ENCODE results near the gene CD300H. TPM values are rescaled to one million over a fixed set of nuclear protein-coding genes. Genes with fewer than 3 reads are reported as not detected.

CD300H gene
- total and polyA plus RNA-seq, 8 donors, result 0.32 to 0.76 (median 0.64) TPM; not detected in 5

DNA sequence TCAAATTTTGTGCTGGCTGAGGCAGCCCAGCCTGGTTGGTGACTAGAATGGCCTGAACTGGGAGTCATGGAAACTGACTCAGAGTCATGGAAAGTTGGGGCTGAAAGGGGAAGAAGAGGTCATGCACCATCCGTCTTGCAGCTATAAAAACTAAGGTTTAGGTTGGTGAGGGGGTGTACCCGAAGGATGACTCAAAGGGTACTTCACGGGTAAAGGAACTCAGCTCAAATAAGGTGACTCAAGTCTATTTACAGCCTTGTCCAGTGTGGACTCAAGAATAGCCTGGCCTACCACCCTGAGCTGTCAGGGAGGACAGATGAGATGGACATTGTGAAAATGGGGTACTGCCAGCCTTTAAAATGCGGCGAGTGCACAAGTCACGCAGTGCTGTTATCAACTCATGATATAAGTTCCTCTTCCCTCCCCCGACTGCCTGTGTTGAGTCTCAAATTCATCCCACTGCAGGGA, 54.7 kb downstream of the CD300H start:
- peaks cover 0 to 16% of the 10 kb centered on the region in 2 donors for H3K4me1 ChIP-seq
- no peak for DNase-seq
- peaks cover 0 to 17% of the 10 kb centered on the region in 2 donors for H3K27me3 ChIP-seq
- H3K4me3 ChIP-seq, result no peak overlapping the region
- intact Hi-C loops (cut with DNase I), result no loop called here
- no peak for TF ChIP-seq CTCF (IDR thresholded peaks at IDR 0.05)
- no peaks in the 10 kb centered on the region for H3K36me3 ChIP-seq
- peak; percentile 77 for ATAC-seq
- no peaks in the 10 kb centered on the region for H3K9me3 ChIP-seq
- peak overlapping the region; percentile 31 to 70 for H3K27ac ChIP-seq

DNA sequence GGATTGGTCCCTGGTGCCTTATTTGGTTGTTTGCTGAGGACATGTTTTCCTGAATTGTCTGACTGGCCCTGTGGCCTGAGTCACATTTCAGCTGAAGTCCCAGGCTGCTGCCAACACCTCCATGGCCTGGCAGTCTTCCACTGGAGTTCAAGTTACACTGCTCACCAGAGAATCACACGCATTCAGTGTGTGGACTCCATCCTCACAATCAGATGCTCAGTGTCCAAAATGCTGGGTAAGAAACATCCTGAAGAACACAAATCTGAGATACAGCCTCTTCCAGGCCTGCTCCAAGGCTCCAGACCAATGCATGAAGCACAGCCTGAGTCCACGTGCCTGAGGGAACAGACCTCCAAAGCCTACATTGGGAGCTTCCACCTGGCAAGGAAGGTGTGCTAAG, 55.3 kb downstream of the CD300H start:
- ATAC-seq (peak; percentile 20), DNase-seq (no peak)
- Histone ChIP-seq H3K4me1 (peaks cover 0 to 16% of the 10 kb centered on the region in 2 donors), H3K27ac (peak overlapping the region; percentile 31 to 70), H3K27me3 (peaks cover 0 to 16% of the 10 kb centered on the region in 2 donors), H3K36me3 (no peaks in the 10 kb centered on the region), H3K9me3 (no peaks in the 10 kb centered on the region), H3K4me3 (no peak overlapping the region)
- intact Hi-C loops (cut with DNase I), result no loop called here
- TF ChIP-seq CTCF (IDR thresholded peaks at IDR 0.05), result no peak

Other genes starting within 250 kb of the CD300H start
- gene KIF19, start 241.3 kb downstream of the CD300H start, total RNA-seq, result 1 to 10 TPM in 1 of 2 donors, not detected in 1; 1.5 TPM
- 1 to 10 TPM in 5 of 6 donors, under 1 TPM in 1; 0.61 to 2.6 (median 1.5) TPM for gene KIF19, start 241.3 kb downstream of the CD300H start, polyA plus RNA-seq (ENCODE audit: insufficient read length in 6 of 6)
- not detected for gene BTBD17, start 205.6 kb downstream of the CD300H start, total RNA-seq
- 1 to 10 TPM in 4 of 6 donors, under 1 TPM in 2; 0.60 to 1.2 (median 1.0) TPM for gene BTBD17, start 205.6 kb downstream of the CD300H start, polyA plus RNA-seq (ENCODE audit: insufficient read length in 6 of 6)
- gene GPR142, start 200.0 kb downstream of the CD300H start, total RNA-seq, result not detected
- under 1 TPM in 2 of 6 donors, not detected in 4; 0.08 TPM for gene GPR142, start 200.0 kb downstream of the CD300H start, polyA plus RNA-seq (ENCODE audit: insufficient read length in 6 of 6)
- 100 to 1,000 TPM in 1 of 2 donors, 10 to 100 TPM in 1; 47.8 to 107 TPM for gene GPRC5C, start 135.4 kb downstream of the CD300H start, total RNA-seq
- gene GPRC5C, start 135.4 kb downstream of the CD300H start, polyA plus RNA-seq (ENCODE audit: insufficient read length in 6 of 6), result 10 to 100 TPM; 47.3 to 69.5 (median 54.1) TPM
- gene CD300A, start 100.9 kb downstream of the CD300H start, total RNA-seq, result 10 to 100 TPM in 1 of 2 donors, 1 to 10 TPM in 1; 9.1 to 35.5 TPM
- 1 to 10 TPM; 1.6 to 3.6 (median 2.1) TPM for gene CD300A, start 100.9 kb downstream of the CD300H start, polyA plus RNA-seq (ENCODE audit: insufficient read length in 6 of 6)
- gene CD300LB, start 36.0 kb downstream of the CD300H start, total RNA-seq, result 1 to 10 TPM in 1 of 2 donors, under 1 TPM in 1; 0.58 to 1.6 TPM
- gene CD300LB, start 36.0 kb downstream of the CD300H start, polyA plus RNA-seq (ENCODE audit: insufficient read length in 6 of 6), result under 1 TPM; 0.13 to 0.44 (median 0.23) TPM
- 10 to 100 TPM in 1 of 2 donors, 1 to 10 TPM in 1; 6.6 to 11.0 TPM for gene CD300C, start 21.4 kb downstream of the CD300H start, total RNA-seq
- gene CD300C, start 21.4 kb downstream of the CD300H start, polyA plus RNA-seq (ENCODE audit: insufficient read length in 6 of 6), result under 1 TPM; 0.40 to 0.61 (median 0.53) TPM
- under 1 TPM in 1 of 2 donors, not detected in 1; 0.29 TPM for gene CD300LD, start 24.8 kb upstream of the CD300H start, total RNA-seq
- gene CD300LD, start 24.8 kb upstream of the CD300H start, polyA plus RNA-seq (ENCODE audit: insufficient read length in 6 of 6), result not detected
- gene CD300E, start 56.2 kb upstream of the CD300H start, total RNA-seq, result 10 to 100 TPM in 1 of 2 donors, 1 to 10 TPM in 1; 3.2 to 28.7 TPM
- gene CD300E, start 56.2 kb upstream of the CD300H start, polyA plus RNA-seq (ENCODE audit: insufficient read length in 6 of 6), result under 1 TPM; 0.24 to 0.74 (median 0.42) TPM
- 10 to 100 TPM; 18.7 to 26.7 TPM for gene CD300LF, start 145.4 kb upstream of the CD300H start, total RNA-seq
- under 1 TPM; 0.33 to 0.85 (median 0.63) TPM for gene CD300LF, start 145.4 kb upstream of the CD300H start, polyA plus RNA-seq (ENCODE audit: insufficient read length in 6 of 6)
- gene RAB37, start 169.7 kb upstream of the CD300H start, total RNA-seq, result 1 to 10 TPM; 3.2 to 4.8 TPM
- 10 to 100 TPM in 5 of 6 donors, 1 to 10 TPM in 1; 9.4 to 11.2 (median 10.5) TPM for gene RAB37, start 169.7 kb upstream of the CD300H start, polyA plus RNA-seq (ENCODE audit: insufficient read length in 6 of 6)
- gene NHERF1, start 181.1 kb upstream of the CD300H start, total RNA-seq, result 10 to 100 TPM; 25.5 to 37.5 TPM
- 10 to 100 TPM; 44.9 to 65.5 (median 52.2) TPM for gene NHERF1, start 181.1 kb upstream of the CD300H start, polyA plus RNA-seq (ENCODE audit: insufficient read length in 6 of 6)
- gene NAT9, start 208.8 kb upstream of the CD300H start, total RNA-seq, result 10 to 100 TPM; 42.8 to 45.8 TPM
- 10 to 100 TPM; 40.3 to 52.8 (median 47.9) TPM for gene NAT9, start 208.8 kb upstream of the CD300H start, polyA plus RNA-seq (ENCODE audit: insufficient read length in 6 of 6)

Data from left lung (tissue), 10 donors.